SK-N-SH (cell line): ENCODE data around the gene SOX15. TPM values are rescaled to one million over a fixed set of nuclear protein-coding genes. Genes with fewer than 3 reads are reported as not detected.
A peak's percentile ranks its signal among the peaks of the same experiment; 100 is the strongest.

Experiments
- CTCF ChIA-PET: fragments of 300-600, 350-600 bp; formaldehyde crosslinking; extraction: SDS; loops from one replicate; lab custom pipeline; 2021; lab: Yijun Ruan, JAX
- POLR2A ChIA-PET: fragments of 350-600 bp; sonication (Branson Sonifier 250); formaldehyde crosslinking; extraction: SDS; loops from one replicate; lab custom pipeline; 2020; ENCODE audit warnings: antibody characterized with exemption, inconsistent platforms; lab: Yijun Ruan, JAX
- DNase-seq: peaks from one replicate; pipeline ENCODE4 v3.0.0; 2012
- H2AFZ ChIP-seq: fragments of 200-600 bp; sonication (generic); 2 replicates; pipeline ENCODE4 v1.8.1; 2016; ENCODE audit warnings: antibody characterized with exemption, mild to moderate bottlenecking, low read depth
- H3F3A ChIP-seq: fragments of 200-600 bp; sonication (generic); replicated peaks from 2 replicates; pipeline ENCODE3; 2016; ENCODE audit warnings: antibody characterized with exemption, mild to moderate bottlenecking; ENCODE audit not compliant: insufficient read depth
- H3K27ac ChIP-seq, 2 experiments: fragments of 200-500 bp in 1 of 2; fragments of 200-600 bp in 1 of 2; sonication (Bioruptor generic) in 1 of 2; sonication (generic), shearing (Covaris generic) in 1 of 2; 2 replicates each; pipeline versions ENCODE4 v1.5.1 to v1.6.1; 2014 to 2016; ENCODE audit warnings: low read depth in 2 of 2, inconsistent platforms in 1 of 2, low read length in 1 of 2, mild to moderate bottlenecking in 1 of 2, mixed read lengths in 1 of 2
- H3K27me3 ChIP-seq: fragments of 200-600 bp; sonication (generic), shearing (Covaris generic); 2 replicates; pipeline ENCODE4 v1.6.1; 2016; ENCODE audit warnings: mixed run types; ENCODE audit not compliant: insufficient read depth
- H3K36me3 ChIP-seq, 2 experiments: fragments of 200-500 bp in 1 of 2; fragments of 200-600 bp in 1 of 2; sonication (Bioruptor generic) in 1 of 2; sonication (generic) in 1 of 2; replicated peaks in 1 of 2; 2 replicates each; pipeline versions ENCODE3 to v1.5.1; 2014 to 2016; ENCODE audit warnings: low read length in 1 of 2, mild to moderate bottlenecking in 1 of 2; ENCODE audit not compliant: insufficient read depth in 2 of 2, control insufficient read depth in 1 of 2
- H3K4me1 ChIP-seq, 2 experiments: fragments of 200-500 bp in 1 of 2; fragments of 200-600 bp in 1 of 2; sonication (Bioruptor generic) in 1 of 2; sonication (generic), shearing (Covaris generic) in 1 of 2; 2 replicates each; pipeline versions ENCODE4 v1.5.1 to v1.6.1; 2014 to 2016; ENCODE audit warnings: low read depth in 1 of 2, low read length in 1 of 2, mixed run types in 1 of 2; ENCODE audit not compliant: insufficient read depth in 2 of 2, control insufficient read depth in 1 of 2
- H3K4me2 ChIP-seq: fragments of 200-600 bp; sonication (generic), shearing (Covaris generic); 2 replicates; pipeline ENCODE4 v1.6.1; 2017; ENCODE audit warnings: mixed run types
- H3K4me3 ChIP-seq, 2 experiments: fragments of 200-500 bp in 1 of 2; fragments of 200-600 bp in 1 of 2; sonication (Bioruptor generic) in 1 of 2; sonication (generic), shearing (Covaris generic) in 1 of 2; 2 replicates each; pipeline versions ENCODE4 v1.5.1 to v1.8.1; 2014 to 2016; ENCODE audit warnings: low read depth in 2 of 2, inconsistent platforms in 1 of 2, low read length in 1 of 2, mild to moderate bottlenecking in 1 of 2, mixed read lengths in 1 of 2, moderate library complexity in 1 of 2
- H3K79me2 ChIP-seq: fragments of 200-600 bp; sonication (generic); 2 replicates; pipeline ENCODE4 v1.8.1; 2017; ENCODE audit warnings: mild to moderate bottlenecking; ENCODE audit not compliant: insufficient read depth
- H3K9ac ChIP-seq: fragments of 200-600 bp; sonication (generic); 2 replicates; pipeline ENCODE4 v1.6.1; 2017; ENCODE audit warnings: mixed run types
- H3K9me2 ChIP-seq: fragments of 200-600 bp; sonication (generic); 2 replicates; pipeline ENCODE4 v1.6.1; 2017; ENCODE audit warnings: mixed run types
- H3K9me3 ChIP-seq: fragments of 200-600 bp; sonication (generic); 2 replicates; pipeline ENCODE4 v1.6.1; 2017; ENCODE audit warnings: mixed run types, mild to moderate bottlenecking, moderate library complexity
- H4K20me1 ChIP-seq: fragments of 200-600 bp; sonication (generic); 2 replicates; pipeline ENCODE4 v1.6.1; 2017; ENCODE audit warnings: mild to moderate bottlenecking, mixed run types; ENCODE audit not compliant: insufficient read depth
- ELF1 ChIP-seq: IDR thresholded peaks from 2 replicates; pipeline ENCODE4 v1.4.0; 2012
- EZH2phosphoT487 ChIP-seq: fragments of 200-600 bp; sonication (generic); IDR thresholded peaks from 2 replicates; pipeline ENCODE4 v1.6.1; 2017; ENCODE audit warnings: low read depth, mixed run types, mild to moderate bottlenecking, antibody characterized with exemption, moderate library complexity, borderline replicate concordance
- GABPA ChIP-seq: IDR thresholded peaks from 2 replicates; pipeline ENCODE4 v1.4.0; 2012; ENCODE audit warnings: low read depth, mild to moderate bottlenecking
- GATA2 ChIP-seq: sonication (generic); formaldehyde crosslinking; IDR thresholded peaks from 2 replicates; pipeline ENCODE4 v1.5.0; 2020; ENCODE audit warnings: mild to moderate bottlenecking, missing genetic modification reagents
- MEF2A ChIP-seq: IDR thresholded peaks from 2 replicates; pipeline ENCODE4 v1.4.0; 2012; ENCODE audit warnings: low read depth, borderline replicate concordance
- MXI1 ChIP-seq: IDR thresholded peaks from 2 replicates; pipeline ENCODE4 v1.6.1; 2012; ENCODE audit warnings: mild to moderate bottlenecking, low read depth, low read length, improper control_type of control experiment
- NFIC ChIP-seq: IDR thresholded peaks from 2 replicates; pipeline ENCODE4 v1.4.0; 2012; ENCODE audit warnings: borderline replicate concordance
- NRF1 ChIP-seq: IDR thresholded peaks from 2 replicates; pipeline ENCODE4 v1.6.1; 2012; ENCODE audit warnings: low read depth, mild to moderate bottlenecking, low read length
- POLR2AphosphoS5 ChIP-seq: IDR thresholded peaks from 2 replicates; pipeline ENCODE4 v1.6.1; 2012; ENCODE audit warnings: low read depth, low read length
- SIN3A ChIP-seq: IDR thresholded peaks from 2 replicates; pipeline ENCODE4 v1.6.1; 2012; ENCODE audit warnings: low read depth, mild to moderate bottlenecking, low read length, moderate library complexity, borderline replicate concordance
- TAF1 ChIP-seq: IDR thresholded peaks from 2 replicates; pipeline ENCODE4 v1.6.1; 2012; ENCODE audit warnings: low read depth, mild to moderate bottlenecking, low read length, moderate library complexity, borderline replicate concordance
- TCF12 ChIP-seq: IDR thresholded peaks from 2 replicates; pipeline ENCODE4 v1.4.0; 2012
- TEAD4 ChIP-seq: IDR thresholded peaks from 2 replicates; pipeline ENCODE4 v1.4.0; 2012; ENCODE audit warnings: mild to moderate bottlenecking, borderline replicate concordance; ENCODE audit not compliant: insufficient read depth
- ZBTB33 ChIP-seq: IDR thresholded peaks from 2 replicates; pipeline ENCODE4 v1.4.0; 2012; ENCODE audit warnings: low read depth, borderline replicate concordance
- WGBS: methylation state at CpG from one replicate; pipeline ENCODE4 v1.1.6; 2017; ENCODE audit warnings: low lambda C conversion rate; 5-methylcytosine and 5-hydroxymethylcytosine counted together
- polyA plus RNA-seq, 3 experiments: library from polyadenylated mRNA; depleted of rRNA; stranded (reverse); fragments of >200 nt; gene quantifications; 2 replicates each; pipeline ENCODE4 v1.2.3, GENCODE V29; 2012
- TF ChIP-seq, protein P1 (sequence below): IDR thresholded peaks from 2 replicates; pipeline ENCODE4 v1.4.0; 2012; ENCODE audit warnings: low read depth
- TF ChIP-seq, protein P2 (sequence below): fragments of 150-350 bp; IDR thresholded peaks from 2 replicates; pipeline ENCODE4 v1.6.1; 2016; ENCODE audit warnings: mild to moderate bottlenecking, low read depth, low read length

Gene SOX15
- polyA plus RNA-seq, 1 of the 3 experiments (the other 2 are of a cell fraction), result 1.3 TPM

GRCh38 chr17:7579001-7579833 lies 10.7 kb downstream of the SOX15 start, which contains the start of gene CD68 (continued):
- TF ChIP-seq, protein P1, sequence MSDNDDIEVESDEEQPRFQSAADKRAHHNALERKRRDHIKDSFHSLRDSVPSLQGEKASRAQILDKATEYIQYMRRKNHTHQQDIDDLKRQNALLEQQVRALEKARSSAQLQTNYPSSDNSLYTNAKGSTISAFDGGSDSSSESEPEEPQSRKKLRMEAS, result peak; percentile 73
- peak; percentile 26; the same call in 1 of the 2 replicates for TF ChIP-seq TCF12
- no peak for TF ChIP-seq GATA2
- TF ChIP-seq EZH2phosphoT487, result no peak
- peak; percentile 96 for TF ChIP-seq POLR2AphosphoS5
- TF ChIP-seq NFIC, result peak; percentile 31; the same call in 1 of the 2 replicates
- TF ChIP-seq GABPA, result peak; percentile 66
- TF ChIP-seq MXI1, result peak; percentile 61; the same call in 1 of the 2 replicates
- peak; percentile 64 for TF ChIP-seq ZBTB33
- no peak for TF ChIP-seq MEF2A
- no peak for TF ChIP-seq NRF1

DNA sequence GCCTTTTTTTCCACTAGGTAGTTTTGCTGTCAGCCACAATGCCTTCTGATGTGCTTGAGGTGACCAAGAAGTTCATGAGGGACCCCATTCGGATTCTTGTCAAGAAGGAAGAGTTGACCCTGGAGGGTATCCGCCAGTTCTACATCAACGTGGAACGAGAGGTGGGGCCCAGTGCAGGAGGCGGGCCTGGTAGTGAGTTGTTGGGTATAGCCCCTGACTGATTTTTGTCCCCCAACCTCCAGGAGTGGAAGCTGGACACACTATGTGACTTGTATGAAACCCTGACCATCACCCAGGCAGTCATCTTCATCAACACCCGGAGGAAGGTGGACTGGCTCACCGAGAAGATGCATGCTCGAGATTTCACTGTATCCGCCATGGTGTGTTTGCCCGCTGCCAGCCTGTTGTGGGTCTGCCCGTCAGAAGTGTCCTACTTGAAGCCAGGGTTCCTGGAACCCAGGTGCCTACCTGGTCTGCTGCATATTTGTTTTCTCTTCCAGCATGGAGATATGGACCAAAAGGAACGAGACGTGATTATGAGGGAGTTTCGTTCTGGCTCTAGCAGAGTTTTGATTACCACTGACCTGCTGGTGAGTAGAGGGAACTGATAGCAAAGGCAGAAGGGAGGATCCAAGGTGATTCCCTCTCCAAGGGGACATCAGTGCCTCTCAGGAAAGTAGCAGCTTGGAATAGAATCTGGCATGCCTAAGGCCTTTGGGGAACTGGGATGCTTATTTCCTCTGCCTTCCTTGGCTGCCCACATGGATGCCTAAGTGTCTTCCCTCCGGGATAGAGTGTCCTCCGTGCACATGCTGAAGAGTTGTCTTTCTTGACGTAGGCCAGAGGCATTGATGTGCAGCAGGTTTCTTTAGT lies 12.3 kb downstream of the SOX15 start:
- POLR2A ChIA-PET, result no interaction called here
- H3F3A ChIP-seq, result peaks cover 55% of the 10 kb centered on the region
- CTCF ChIA-PET, result interaction anchor here (1.1 to 1.4 kb wide), 2 partner anchors 63 to 110 kb away, joined by 3 read pairs; no protein-coding TSS in a partner anchor
- H3K4me1 ChIP-seq, result peaks cover 28 to 33% of the 10 kb centered on the region in 2 experiments
- no peaks in the 10 kb centered on the region for H3K27me3 ChIP-seq
- H3K9ac ChIP-seq, result no peak overlapping the region
- no peak for DNase-seq
- peaks cover 78% of the 10 kb centered on the region for H3K79me2 ChIP-seq
- peaks cover 61% of the 10 kb centered on the region for H4K20me1 ChIP-seq
- no peak overlapping the region for H2AFZ ChIP-seq
- H3K36me3 ChIP-seq, result peaks cover 53 to 59% of the 10 kb centered on the region in 2 experiments
- 84% methylated on average over 12 of the region's 17 CpGs for WGBS
- no peaks in the 10 kb centered on the region for H3K9me3 ChIP-seq
- no peaks in the 10 kb centered on the region for H3K9me2 ChIP-seq
- H3K4me2 ChIP-seq, result 0 out of 2 replicates have a peak overlapping the region, but pooled peaks have one; percentile 12
- peak overlapping the region in 1 of 2 experiments; percentile 92; a peak in 1 of 4 replicates for H3K27ac ChIP-seq
- TF ChIP-seq GABPA (no peak), TAF1 (no peak), ELF1 (no peak), GATA2 (no peak), NFIC (no peak), SIN3A (no peak), EZH2phosphoT487 (no peak), TEAD4 (no peak), MXI1 (no peak)
- TF ChIP-seq, protein P2, sequence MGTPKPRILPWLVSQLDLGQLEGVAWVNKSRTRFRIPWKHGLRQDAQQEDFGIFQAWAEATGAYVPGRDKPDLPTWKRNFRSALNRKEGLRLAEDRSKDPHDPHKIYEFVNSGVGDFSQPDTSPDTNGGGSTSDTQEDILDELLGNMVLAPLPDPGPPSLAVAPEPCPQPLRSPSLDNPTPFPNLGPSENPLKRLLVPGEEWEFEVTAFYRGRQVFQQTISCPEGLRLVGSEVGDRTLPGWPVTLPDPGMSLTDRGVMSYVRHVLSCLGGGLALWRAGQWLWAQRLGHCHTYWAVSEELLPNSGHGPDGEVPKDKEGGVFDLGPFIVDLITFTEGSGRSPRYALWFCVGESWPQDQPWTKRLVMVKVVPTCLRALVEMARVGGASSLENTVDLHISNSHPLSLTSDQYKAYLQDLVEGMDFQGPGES, result no peak
- TF ChIP-seq, all 33 proteins: peak for 0
- H3K4me3 ChIP-seq, result no peak overlapping the region
